CD14-positive monocyte (primary cell): ENCODE results near the gene RNU1-3. TPM values are rescaled to one million over a fixed set of nuclear protein-coding genes. Genes with fewer than 3 reads are reported as not detected.
"Not testable (repeated sequence)": the region's sequence is repeated elsewhere in the genome, so short reads cannot be mapped to it uniquely, and the experiment has no call there.

Source experiments
- DNase-seq, 3 donors: peaks; one replicate each; pipeline ENCODE4 v3.0.0-alpha.2; 2011 to 2022
- H2AFZ ChIP-seq: 2 replicates; pipeline ENCODE4 v1.6.0; 2012; ENCODE audit warnings: mild to moderate bottlenecking, low read depth, low read length, inconsistent platforms; ENCODE audit not compliant: insufficient read depth, poor library complexity, severe bottlenecking
- H3K27ac ChIP-seq, 2 donors: 1 replicate in 1 of 2; 2 replicates in 1 of 2; pipeline ENCODE4 v1.5.1; 2012 to 2013; ENCODE audit warnings: low read length in 2 of 2, control low read depth in 1 of 2, inconsistent platforms in 1 of 2, low read depth in 1 of 2, mild to moderate bottlenecking in 1 of 2
- H3K27me3 ChIP-seq, 2 donors: one replicate each; pipeline versions ENCODE4 v1.6.0 to v1.6.1; 2011 to 2013; ENCODE audit warnings: low read length in 2 of 2; ENCODE audit not compliant: control insufficient read depth in 2 of 2, insufficient read depth in 2 of 2
- H3K36me3 ChIP-seq, 2 donors: replicated peaks in 1 of 2; 1 replicate in 1 of 2; 2 replicates in 1 of 2; pipeline versions ENCODE4 v1.5.1 to v1.6.1; 2012 to 2013; ENCODE audit warnings: low read length in 2 of 2, control low read depth in 1 of 2, inconsistent platforms in 1 of 2, mild to moderate bottlenecking in 1 of 2; ENCODE audit not compliant: insufficient read depth in 2 of 2, control insufficient read depth in 1 of 2
- H3K4me1 ChIP-seq, 2 donors: 1 replicate in 1 of 2; 2 replicates in 1 of 2; pipeline versions ENCODE4 v1.5.1 to v1.6.1; 2012 to 2013; ENCODE audit warnings: low read length in 2 of 2, control low read depth in 1 of 2, inconsistent platforms in 1 of 2, mild to moderate bottlenecking in 1 of 2, moderate library complexity in 1 of 2; ENCODE audit not compliant: insufficient read depth in 2 of 2, control insufficient read depth in 1 of 2
- H3K4me2 ChIP-seq: replicated peaks from 2 replicates; pipeline ENCODE3; 2012; ENCODE audit warnings: low read length, moderate library complexity, mild to moderate bottlenecking; ENCODE audit not compliant: poor library complexity, severe bottlenecking; ENCODE audit errors: extremely low read depth
- H3K4me3 ChIP-seq, 3 experiments: fragments of 200-600 bp in 1 of 3; sonication (generic) in 1 of 3; replicated peaks in 1 of 3; 1 replicate in 2 of 3; 2 replicates in 1 of 3; pipeline ENCODE4 v1.5.1; 2011 to 2013; ENCODE audit warnings: low read length in 3 of 3, mild to moderate bottlenecking in 3 of 3, control low read depth in 2 of 3, low read depth in 2 of 3, inconsistent platforms in 1 of 3, moderate library complexity in 1 of 3
- H3K79me2 ChIP-seq: 2 replicates; pipeline ENCODE4 v1.6.0; 2012; ENCODE audit warnings: mild to moderate bottlenecking, control low read depth, inconsistent platforms, low read length, moderate library complexity; ENCODE audit not compliant: insufficient read depth
- H3K9ac ChIP-seq: 2 replicates; pipeline ENCODE4 v1.6.0; 2017; ENCODE audit warnings: low read length, mild to moderate bottlenecking; ENCODE audit not compliant: insufficient read depth, poor library complexity, severe bottlenecking
- H3K9me3 ChIP-seq, 2 donors: replicated peaks in 1 of 2; 1 replicate in 1 of 2; 2 replicates in 1 of 2; pipeline versions ENCODE4 v1.5.1 to v1.6.1; 2012 to 2013; ENCODE audit warnings: low read length in 2 of 2, control low read depth in 1 of 2; ENCODE audit not compliant: control insufficient read depth in 1 of 2, insufficient read depth in 1 of 2
- H4K20me1 ChIP-seq: 2 replicates; pipeline ENCODE4 v1.6.0; 2012; ENCODE audit warnings: mild to moderate bottlenecking, low read length, control low read depth, moderate library complexity; ENCODE audit not compliant: insufficient read depth
- H3K27ac Mint-ChIP-seq, 7 donors: one replicate each; pipeline ENCODE4 v1.8.0; 2020; ENCODE audit warnings: mild to moderate bottlenecking in 7 of 7, mixed read lengths in 7 of 7, moderate library complexity in 6 of 7, inconsistent platforms in 2 of 7
- H3K27me3 Mint-ChIP-seq, 3 donors: one replicate each; pipeline ENCODE4 v1.8.0; 2021 to 2022; ENCODE audit warnings: low read depth in 3 of 3, mild to moderate bottlenecking in 3 of 3, mixed read lengths in 3 of 3, moderate library complexity in 3 of 3, inconsistent platforms in 1 of 3
- H3K36me3 Mint-ChIP-seq, 2 donors: one replicate each; pipeline ENCODE4 v1.8.0; 2020; ENCODE audit warnings: mixed read lengths in 2 of 2, inconsistent platforms in 1 of 2, mild to moderate bottlenecking in 1 of 2
- H3K4me1 Mint-ChIP-seq: one replicate; pipeline ENCODE4 v1.8.0; 2020; ENCODE audit warnings: mild to moderate bottlenecking, mixed read lengths
- H3K4me3 Mint-ChIP-seq, 2 donors: one replicate each; pipeline ENCODE4 v1.8.0; 2020; ENCODE audit warnings: mild to moderate bottlenecking in 2 of 2, mixed read lengths in 2 of 2, moderate library complexity in 1 of 2
- H3K9me3 Mint-ChIP-seq, 7 donors: one replicate each; pipeline ENCODE4 v1.8.0; 2020 to 2022; ENCODE audit warnings: mixed read lengths in 7 of 7, mild to moderate bottlenecking in 6 of 7, moderate library complexity in 6 of 7, inconsistent platforms in 2 of 7
- WGBS: methylation state at CpG from one replicate; pipeline ENCODE4 v1.1.5; 2013; ENCODE audit warnings: missing lambda C conversion rate; ENCODE audit not compliant: insufficient coverage; 5-methylcytosine and 5-hydroxymethylcytosine counted together
- intact Hi-C, 2 donors: fragments of 100-400 bp; cut with micrococcal nuclease; formaldehyde crosslinking; loops; one replicate each; pipeline versions ENCODE4 v1.15.0 to v1.15.1; 2023
- polyA minus RNA-seq: library from RNA; depleted of rRNA, polyadenylated mRNA; stranded (reverse); fragments of >200 nt; gene quantifications from 2 replicates; pipeline ENCODE4 v1.2.3, GENCODE V29; 2012
- polyA plus RNA-seq, 3 donors: library from polyadenylated mRNA; depleted of rRNA in 1 of 3; unstranded in 2 of 3; stranded (reverse) in 1 of 3; fragments of 300-500 nt in 2 of 3; fragments of >200 nt in 1 of 3; fragmentation: Illumina TruSeq in 2 of 3; gene quantifications; 1 replicate in 2 of 3; 2 replicates in 1 of 3; pipeline ENCODE4 v1.2.3, GENCODE V29; 2012 to 2021
- total RNA-seq, 12 experiments: library from RNA in 1 of 12; stranded (reverse) in 1 of 12; fragments of 120-200 nt in 1 of 12; gene quantifications; one replicate each; pipeline ENCODE4 v1.2.4 and lab custom pipeline; 2013 to 2026; ENCODE audit warnings: mixed read lengths in 6 of 12, inconsistent platforms in 1 of 12

The RNU1-3 gene
- total RNA-seq (2013): 946 TPM
- polyA plus RNA-seq (not detected), polyA minus RNA-seq (not detected in 2 replicates), total RNA-seq (lab: John Stamatoyannopoulos, UW) (0 to 0.35 (median 0.07) reads per million in 11 experiments)

DNA sequence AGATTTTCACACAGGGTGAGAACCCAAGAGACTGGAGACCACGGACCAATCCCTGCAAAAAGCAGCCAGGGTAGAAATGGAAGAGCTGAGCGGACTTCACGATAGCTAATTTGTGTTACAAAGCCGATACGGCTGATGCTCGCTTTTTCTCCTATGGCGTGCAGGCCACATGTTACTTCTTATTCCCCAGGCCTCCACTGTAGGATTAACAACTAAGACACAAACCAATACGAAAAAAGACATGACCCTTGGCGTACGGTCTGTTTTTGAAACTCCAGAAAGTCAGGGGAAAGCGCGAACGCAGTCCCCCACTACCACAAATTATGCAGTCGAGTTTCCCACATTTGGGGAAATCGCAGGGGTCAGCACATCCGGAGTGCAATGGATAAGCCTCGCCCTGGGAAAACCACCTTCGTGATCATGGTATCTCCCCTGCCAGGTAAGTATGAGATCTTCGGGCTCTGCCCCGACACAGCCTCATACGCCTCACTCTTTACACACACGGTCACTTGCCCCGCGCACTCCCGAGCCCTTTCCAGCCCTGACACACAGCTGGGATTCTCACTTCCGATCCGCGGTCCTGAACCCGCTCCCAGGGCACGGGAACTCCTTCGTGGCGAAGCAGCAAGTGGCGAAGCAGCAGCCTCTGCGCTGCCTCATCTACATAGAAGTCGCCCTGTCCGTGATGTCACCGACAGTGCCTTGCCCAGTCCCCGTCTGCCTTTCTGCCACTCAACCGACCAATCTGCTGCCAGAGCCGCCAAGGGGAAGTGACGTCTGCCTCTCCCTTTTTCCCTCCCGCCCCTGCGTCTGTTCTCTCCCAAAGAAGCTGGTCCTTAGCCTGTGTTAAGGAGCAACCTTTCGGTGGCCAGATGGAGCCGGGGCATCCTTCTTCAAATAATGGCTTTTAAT, at the start of gene RNU1-3:
Gene RNU1-3, minus strand, starts transcription at position 447 of the 912 bp plus-strand sequence.
- H3K36me3 Mint-ChIP-seq, H3K4me3 Mint-ChIP-seq, H3K27ac Mint-ChIP-seq: not testable (repeated sequence)

DNA sequence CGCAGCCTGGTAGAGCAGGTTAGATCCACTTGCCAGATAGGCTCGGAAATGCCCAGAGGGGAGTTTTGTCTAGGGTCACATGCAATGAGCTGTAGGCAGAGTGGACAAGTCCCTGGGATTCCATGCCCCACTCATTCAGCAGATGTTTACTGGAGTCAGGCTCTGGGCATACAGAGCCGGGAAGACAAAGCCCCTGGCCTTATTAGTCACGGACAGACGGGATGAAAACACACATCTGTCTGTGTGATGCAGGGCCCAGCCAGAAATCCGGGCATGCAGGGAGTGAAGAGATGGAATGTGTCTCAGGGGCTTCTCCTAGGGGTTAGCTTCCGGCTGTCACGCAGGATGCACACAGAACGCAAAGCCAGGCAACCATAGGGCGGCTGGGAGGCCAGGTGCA, 46.7 kb upstream of the RNU1-3 start:
- H3K9me3 Mint-ChIP-seq, H3K4me1 ChIP-seq, H3K9me3 ChIP-seq, H3K4me3 Mint-ChIP-seq, H3K27me3 ChIP-seq, DNase-seq, H3K4me2 ChIP-seq, H3K4me1 Mint-ChIP-seq, H3K9ac ChIP-seq, H3K36me3 Mint-ChIP-seq, intact Hi-C loops, H3K27ac Mint-ChIP-seq, H2AFZ ChIP-seq, H3K36me3 ChIP-seq, H3K27ac ChIP-seq, H3K4me3 ChIP-seq, H3K79me2 ChIP-seq, H4K20me1 ChIP-seq: not testable (repeated sequence)
- WGBS: no CpG with 5 or more reads among the region's 10 CpGs
- peaks cover 4 to 16% (median 7%) of the 10 kb centered on the region in 3 donors for H3K27me3 Mint-ChIP-seq

More for the DNA sequence above, at the start of gene RNU1-3:
- intact Hi-C loops, H4K20me1 ChIP-seq, H3K27ac ChIP-seq, H3K4me1 Mint-ChIP-seq, H3K9me3 Mint-ChIP-seq, H3K9me3 ChIP-seq, DNase-seq, H3K4me3 ChIP-seq, H3K36me3 ChIP-seq, H3K4me1 ChIP-seq, H3K79me2 ChIP-seq, H3K27me3 Mint-ChIP-seq, H2AFZ ChIP-seq, H3K27me3 ChIP-seq, H3K4me2 ChIP-seq, H3K9ac ChIP-seq: not testable (repeated sequence)
- no CpG with 5 or more reads among the region's 45 CpGs for WGBS

DNA sequence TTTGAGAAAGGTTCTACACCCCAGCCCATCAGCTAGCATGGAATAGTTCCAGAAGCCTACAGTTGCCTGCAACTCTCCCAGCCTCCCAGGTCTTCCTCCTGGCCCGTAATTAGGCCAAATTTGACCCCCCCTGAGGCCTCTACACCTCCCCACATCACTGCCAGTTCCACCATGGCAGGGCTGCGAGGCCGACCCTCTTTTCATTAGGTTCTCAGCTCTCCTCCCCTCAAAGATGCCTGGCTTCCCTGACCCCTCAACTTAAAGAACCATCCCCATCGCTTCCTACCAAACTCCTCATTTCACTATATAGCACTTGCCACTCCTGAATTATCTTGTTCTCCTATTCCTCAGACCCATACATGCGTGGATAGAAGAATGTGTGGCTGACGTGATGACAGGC, 46.2 kb upstream of the RNU1-3 start:
- H3K4me3 Mint-ChIP-seq, H3K27me3 ChIP-seq: not testable (repeated sequence)
- 100% methylated on average over 3 of the region's 6 CpGs for WGBS

DNA sequence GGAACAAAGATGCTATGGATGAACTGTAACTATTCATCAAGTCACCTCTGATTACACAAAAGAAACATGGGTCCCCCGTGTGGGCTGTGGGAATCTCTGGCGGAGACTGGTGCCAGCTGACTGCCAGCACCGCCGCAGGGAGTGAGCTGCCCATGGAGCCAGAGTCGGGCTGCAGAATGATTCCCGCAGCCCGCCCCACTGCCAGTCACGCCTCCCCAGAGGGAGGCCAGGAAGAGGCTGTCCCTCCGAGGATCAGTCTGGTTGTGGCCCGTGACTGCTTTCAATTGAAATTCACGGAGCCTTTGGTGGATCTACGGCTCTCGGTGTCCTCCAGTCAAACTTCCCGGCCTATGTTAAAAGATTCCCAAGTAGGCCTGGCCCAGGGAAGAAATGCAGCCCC, 45.8 kb upstream of the RNU1-3 start:
- H3K9me3 Mint-ChIP-seq, intact Hi-C loops, DNase-seq, H3K4me2 ChIP-seq, H3K36me3 Mint-ChIP-seq, H3K4me3 Mint-ChIP-seq, H3K36me3 ChIP-seq, H3K4me1 ChIP-seq, H3K4me1 Mint-ChIP-seq, H3K27me3 ChIP-seq, H3K4me3 ChIP-seq, H3K9me3 ChIP-seq, H3K27ac ChIP-seq, H3K27ac Mint-ChIP-seq, H3K9ac ChIP-seq, H4K20me1 ChIP-seq, H3K79me2 ChIP-seq, H2AFZ ChIP-seq: not testable (repeated sequence)
- WGBS: no CpG with 5 or more reads among the region's 14 CpGs
- H3K27me3 Mint-ChIP-seq: peaks cover 7 to 16% (median 11%) of the 10 kb centered on the region in 3 donors

More for the DNA sequence above, 46.2 kb upstream of the RNU1-3 start:
- H3K4me1 Mint-ChIP-seq, H3K27ac Mint-ChIP-seq, intact Hi-C loops, H3K4me1 ChIP-seq, H4K20me1 ChIP-seq, H3K27ac ChIP-seq, H3K79me2 ChIP-seq, H2AFZ ChIP-seq, H3K9ac ChIP-seq, H3K9me3 ChIP-seq, H3K9me3 Mint-ChIP-seq, H3K36me3 ChIP-seq, H3K36me3 Mint-ChIP-seq, H3K4me2 ChIP-seq, DNase-seq, H3K4me3 ChIP-seq: not testable (repeated sequence)
- H3K27me3 Mint-ChIP-seq: peaks cover 7 to 16% (median 9%) of the 10 kb centered on the region in 3 donors
